Neural cell (in vitro differentiated cells): ENCODE data around the gene PIGM.

ENCODE experiments used
- CTCF ChIP-seq: fragments of 450-650 bp; IDR thresholded peaks from 2 replicates; pipeline ENCODE4 v1.5.1; 2014; ENCODE audit warnings: antibody characterized with exemption, mild to moderate bottlenecking, moderate library complexity; ENCODE audit not compliant: poor library complexity, severe bottlenecking
- EP300 ChIP-seq: fragments of 450-650 bp; conservative IDR thresholded peaks from 2 replicates; pipeline ENCODE4 v1.6.1; 2014; ENCODE audit warnings: antibody characterized with exemption, mild to moderate bottlenecking, moderate library complexity; ENCODE audit not compliant: poor library complexity, severe bottlenecking
- EZH2 ChIP-seq: fragments of 200-600, 300-800 bp; shearing (Covaris generic), sonication (generic); IDR thresholded peaks from 2 replicates; pipeline ENCODE4 v1.6.1; 2014; ENCODE audit warnings: antibody characterized with exemption, low read length, borderline replicate concordance, mild to moderate bottlenecking; ENCODE audit not compliant: insufficient read depth, poor library complexity, severe bottlenecking
- REST ChIP-seq: IDR thresholded peaks from 2 replicates; pipeline ENCODE4 v1.6.1; 2012; ENCODE audit warnings: borderline replicate concordance

GRCh38 chr1:159992161-159992560, 39.6 kb downstream of the PIGM start:
- no peak for TF ChIP-seq EP300
- TF ChIP-seq CTCF, result no peak
- TF ChIP-seq REST, result no peak
- no peak for TF ChIP-seq EZH2
